GM23338 (cell line): ENCODE measurements around the gene SCN2A. TPM values are rescaled to one million over a fixed set of nuclear protein-coding genes. Genes with fewer than 3 reads are reported as not detected.

Experiments used
- ATAC-seq: fragments of 200-7000 bp; cut with Tn5 transposase; 3 replicates; pipeline ENCODE4 v1.9.1; 2020
- DNase-seq: peaks from one replicate; pipeline ENCODE4 v3.0.0-alpha.2; 2015; ENCODE audit warnings: low spot score
- H2AFZ ChIP-seq: fragments of 200-600 bp; sonication (generic); 2 replicates; pipeline ENCODE4 v1.8.0; 2016; ENCODE audit warnings: antibody characterized with exemption, mild to moderate bottlenecking, moderate library complexity
- H3F3A ChIP-seq: fragments of 200-600 bp; sonication (generic); replicated peaks from 2 replicates; pipeline ENCODE4 v1.8.0; 2017; ENCODE audit warnings: antibody characterized with exemption, mixed run types, low read depth
- H3K27ac ChIP-seq: fragments of 200-600 bp; sonication (generic); 2 replicates; pipeline ENCODE4 v1.6.1; 2016; ENCODE audit warnings: low read depth
- H3K27me3 ChIP-seq: fragments of 200-600 bp; sonication (generic); 2 replicates; pipeline ENCODE4 v1.8.0; 2016; ENCODE audit warnings: mild to moderate bottlenecking, mixed run types, moderate library complexity; ENCODE audit not compliant: insufficient read depth
- H3K36me3 ChIP-seq: fragments of 200-600 bp; sonication (generic); 2 replicates; pipeline ENCODE4 v1.8.0; 2016; ENCODE audit warnings: mild to moderate bottlenecking; ENCODE audit not compliant: insufficient read depth
- H3K4me1 ChIP-seq: fragments of 200-600 bp; sonication (generic); 2 replicates; pipeline ENCODE4 v1.8.0; 2016; ENCODE audit warnings: mild to moderate bottlenecking, moderate library complexity; ENCODE audit not compliant: insufficient read depth
- H3K4me2 ChIP-seq: fragments of 200-600 bp; sonication (generic); 2 replicates; pipeline ENCODE4 v1.7.1; 2017; ENCODE audit warnings: mixed run types
- H3K4me3 ChIP-seq: fragments of 200-600 bp; sonication (generic); 2 replicates; pipeline ENCODE4 v1.6.1; 2016; ENCODE audit warnings: mixed run types
- H3K79me2 ChIP-seq: fragments of 200-600 bp; sonication (generic); replicated peaks from 2 replicates; pipeline ENCODE4 v1.8.0; 2017; ENCODE audit warnings: mild to moderate bottlenecking; ENCODE audit not compliant: insufficient read depth
- H3K9me2 ChIP-seq: fragments of 200-600 bp; sonication (generic); 2 replicates; pipeline ENCODE4 v1.8.0; 2017; ENCODE audit not compliant: insufficient read depth
- H4K20me1 ChIP-seq: fragments of 200-600 bp; sonication (generic); replicated peaks from 2 replicates; pipeline ENCODE4 v1.8.0; 2017; ENCODE audit warnings: mild to moderate bottlenecking; ENCODE audit not compliant: insufficient read depth
- H3K27ac Mint-ChIP-seq: 2 replicates; pipeline ENCODE4 v1.8.0; 2020; ENCODE audit warnings: inconsistent platforms, mild to moderate bottlenecking, moderate library complexity, mixed read lengths
- H3K27me3 Mint-ChIP-seq: 3 replicates; pipeline ENCODE4 v1.8.0; 2022; ENCODE audit warnings: low read depth, mild to moderate bottlenecking, moderate library complexity, mixed read lengths, inconsistent platforms; ENCODE audit not compliant: insufficient read depth, poor library complexity
- H3K36me3 Mint-ChIP-seq: 3 replicates; pipeline ENCODE4 v1.8.0; 2021; ENCODE audit warnings: low read depth, mild to moderate bottlenecking, inconsistent platforms, moderate library complexity, mixed read lengths
- H3K4me1 Mint-ChIP-seq: 3 replicates; pipeline ENCODE4 v1.8.0; 2020; ENCODE audit warnings: mild to moderate bottlenecking, inconsistent platforms, mixed read lengths
- H3K4me3 Mint-ChIP-seq: 3 replicates; pipeline ENCODE4 v1.8.0; 2021; ENCODE audit warnings: moderate library complexity, mild to moderate bottlenecking, inconsistent platforms, mixed read lengths
- H3K9me3 Mint-ChIP-seq: 3 replicates; pipeline ENCODE4 v1.8.0; 2020; ENCODE audit warnings: moderate library complexity, mild to moderate bottlenecking, inconsistent platforms, mixed read lengths
- CREB1 ChIP-seq: fragments of 250-450 bp; sonication (Bioruptor Pico); IDR thresholded peaks from 2 replicates; pipeline ENCODE4 v1.5.0; 2020; ENCODE audit warnings: low read depth, mild to moderate bottlenecking, moderate library complexity
- EZH2 ChIP-seq: fragments of 200-600 bp; sonication (generic); IDR thresholded peaks from one replicate; pipeline ENCODE4 v1.8.0; 2017; ENCODE audit warnings: antibody characterized with exemption, mild to moderate bottlenecking, low read depth; ENCODE audit not compliant: unreplicated experiment
- JUNB ChIP-seq: IDR thresholded peaks from one replicate; pipeline ENCODE4 v1.6.1; 2016; ENCODE audit warnings: antibody characterized with exemption; ENCODE audit not compliant: unreplicated experiment
- STAT1 ChIP-seq: IDR thresholded peaks from one replicate; pipeline ENCODE4 v1.6.1; 2016; ENCODE audit warnings: antibody characterized with exemption; ENCODE audit not compliant: unreplicated experiment
- ZNF114 ChIP-seq: fragments of 250-450 bp; sonication (Bioruptor Pico); IDR thresholded peaks from 2 replicates; pipeline ENCODE4 v1.5.0; 2020; ENCODE audit warnings: mild to moderate bottlenecking, moderate library complexity
- ZNF331 ChIP-seq: fragments of 250-450 bp; sonication (Bioruptor Pico); IDR thresholded peaks from 2 replicates; pipeline ENCODE4 v1.5.0; 2020; ENCODE audit warnings: low read depth, mild to moderate bottlenecking, moderate library complexity
- polyA plus RNA-seq: library from polyadenylated mRNA; unstranded; fragments of >200 nt; fragmentation: Nextera tagmentation; extraction: Ambion mirVana; gene quantifications from 2 replicates; pipeline ENCODE4 v1.2.1, GENCODE V29; 2016
- total RNA-seq: library from RNA; depleted of rRNA; stranded (reverse); fragments of >200 nt; shearing (Covaris generic); gene quantifications from 2 replicates; pipeline ENCODE4 v1.2.3, GENCODE V29; 2014
- TF ChIP-seq, protein P1 (sequence below): fragments of 250-450 bp; sonication (Bioruptor Pico); IDR thresholded peaks from 2 replicates; pipeline ENCODE4 v1.5.0; 2020; ENCODE audit warnings: mild to moderate bottlenecking, moderate library complexity
- TF ChIP-seq, protein P2 (sequence below): IDR thresholded peaks from one replicate; pipeline ENCODE4 v1.6.1; 2018; ENCODE audit warnings: antibody characterized with exemption; ENCODE audit not compliant: unreplicated experiment
- TF ChIP-seq, protein P3 (sequence below), 2 experiments: fragments of 200-600 bp in 1 of 2; sonication (generic) in 1 of 2; conservative IDR thresholded peaks; 2 replicates each; pipeline versions ENCODE4 v1.5.1 to v1.6.1; 2016 to 2017; ENCODE audit warnings: antibody characterized with exemption in 2 of 2, low read depth in 2 of 2, mild to moderate bottlenecking in 2 of 2, moderate library complexity in 1 of 2
- TF ChIP-seq, protein P4 (sequence below): IDR thresholded peaks from 2 replicates; pipeline ENCODE4 v1.6.1; 2016; ENCODE audit warnings: antibody characterized with exemption

SCN2A gene
- total and polyA plus RNA-seq, 2 experiments from 2014 or later: 0.45 to 0.52 TPM

DNA sequence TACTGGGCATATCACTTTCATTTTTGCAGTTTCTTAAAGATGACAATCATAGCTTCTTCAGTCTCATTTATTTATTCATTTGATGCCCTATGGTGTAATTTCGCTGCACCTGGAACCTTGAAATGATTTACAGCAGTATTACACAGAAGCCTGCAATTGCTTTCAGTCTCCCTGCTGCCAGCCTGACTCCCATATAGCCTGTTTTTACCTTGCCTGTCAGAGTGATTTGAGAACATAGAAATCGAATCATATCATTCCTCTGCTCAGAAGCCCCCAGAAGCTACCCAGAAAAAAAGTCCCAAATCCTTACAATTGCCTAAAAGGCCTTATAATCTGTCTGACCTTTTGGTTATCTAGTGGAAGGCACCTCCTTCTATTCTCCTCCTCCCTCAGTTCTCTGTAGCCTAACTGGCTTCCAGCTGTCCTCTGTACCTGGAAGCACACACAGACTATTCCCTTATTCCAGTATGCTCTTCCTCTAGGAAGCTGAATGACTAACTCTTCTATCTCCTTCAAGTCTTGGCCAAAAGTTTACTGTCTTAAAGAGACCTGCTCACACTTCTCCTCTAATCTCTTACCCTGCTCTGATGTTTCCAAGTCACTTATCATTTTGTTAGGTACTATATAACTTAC is 48.0 kb upstream of the SCN2A start (continued):
- TF ChIP-seq, protein P1, sequence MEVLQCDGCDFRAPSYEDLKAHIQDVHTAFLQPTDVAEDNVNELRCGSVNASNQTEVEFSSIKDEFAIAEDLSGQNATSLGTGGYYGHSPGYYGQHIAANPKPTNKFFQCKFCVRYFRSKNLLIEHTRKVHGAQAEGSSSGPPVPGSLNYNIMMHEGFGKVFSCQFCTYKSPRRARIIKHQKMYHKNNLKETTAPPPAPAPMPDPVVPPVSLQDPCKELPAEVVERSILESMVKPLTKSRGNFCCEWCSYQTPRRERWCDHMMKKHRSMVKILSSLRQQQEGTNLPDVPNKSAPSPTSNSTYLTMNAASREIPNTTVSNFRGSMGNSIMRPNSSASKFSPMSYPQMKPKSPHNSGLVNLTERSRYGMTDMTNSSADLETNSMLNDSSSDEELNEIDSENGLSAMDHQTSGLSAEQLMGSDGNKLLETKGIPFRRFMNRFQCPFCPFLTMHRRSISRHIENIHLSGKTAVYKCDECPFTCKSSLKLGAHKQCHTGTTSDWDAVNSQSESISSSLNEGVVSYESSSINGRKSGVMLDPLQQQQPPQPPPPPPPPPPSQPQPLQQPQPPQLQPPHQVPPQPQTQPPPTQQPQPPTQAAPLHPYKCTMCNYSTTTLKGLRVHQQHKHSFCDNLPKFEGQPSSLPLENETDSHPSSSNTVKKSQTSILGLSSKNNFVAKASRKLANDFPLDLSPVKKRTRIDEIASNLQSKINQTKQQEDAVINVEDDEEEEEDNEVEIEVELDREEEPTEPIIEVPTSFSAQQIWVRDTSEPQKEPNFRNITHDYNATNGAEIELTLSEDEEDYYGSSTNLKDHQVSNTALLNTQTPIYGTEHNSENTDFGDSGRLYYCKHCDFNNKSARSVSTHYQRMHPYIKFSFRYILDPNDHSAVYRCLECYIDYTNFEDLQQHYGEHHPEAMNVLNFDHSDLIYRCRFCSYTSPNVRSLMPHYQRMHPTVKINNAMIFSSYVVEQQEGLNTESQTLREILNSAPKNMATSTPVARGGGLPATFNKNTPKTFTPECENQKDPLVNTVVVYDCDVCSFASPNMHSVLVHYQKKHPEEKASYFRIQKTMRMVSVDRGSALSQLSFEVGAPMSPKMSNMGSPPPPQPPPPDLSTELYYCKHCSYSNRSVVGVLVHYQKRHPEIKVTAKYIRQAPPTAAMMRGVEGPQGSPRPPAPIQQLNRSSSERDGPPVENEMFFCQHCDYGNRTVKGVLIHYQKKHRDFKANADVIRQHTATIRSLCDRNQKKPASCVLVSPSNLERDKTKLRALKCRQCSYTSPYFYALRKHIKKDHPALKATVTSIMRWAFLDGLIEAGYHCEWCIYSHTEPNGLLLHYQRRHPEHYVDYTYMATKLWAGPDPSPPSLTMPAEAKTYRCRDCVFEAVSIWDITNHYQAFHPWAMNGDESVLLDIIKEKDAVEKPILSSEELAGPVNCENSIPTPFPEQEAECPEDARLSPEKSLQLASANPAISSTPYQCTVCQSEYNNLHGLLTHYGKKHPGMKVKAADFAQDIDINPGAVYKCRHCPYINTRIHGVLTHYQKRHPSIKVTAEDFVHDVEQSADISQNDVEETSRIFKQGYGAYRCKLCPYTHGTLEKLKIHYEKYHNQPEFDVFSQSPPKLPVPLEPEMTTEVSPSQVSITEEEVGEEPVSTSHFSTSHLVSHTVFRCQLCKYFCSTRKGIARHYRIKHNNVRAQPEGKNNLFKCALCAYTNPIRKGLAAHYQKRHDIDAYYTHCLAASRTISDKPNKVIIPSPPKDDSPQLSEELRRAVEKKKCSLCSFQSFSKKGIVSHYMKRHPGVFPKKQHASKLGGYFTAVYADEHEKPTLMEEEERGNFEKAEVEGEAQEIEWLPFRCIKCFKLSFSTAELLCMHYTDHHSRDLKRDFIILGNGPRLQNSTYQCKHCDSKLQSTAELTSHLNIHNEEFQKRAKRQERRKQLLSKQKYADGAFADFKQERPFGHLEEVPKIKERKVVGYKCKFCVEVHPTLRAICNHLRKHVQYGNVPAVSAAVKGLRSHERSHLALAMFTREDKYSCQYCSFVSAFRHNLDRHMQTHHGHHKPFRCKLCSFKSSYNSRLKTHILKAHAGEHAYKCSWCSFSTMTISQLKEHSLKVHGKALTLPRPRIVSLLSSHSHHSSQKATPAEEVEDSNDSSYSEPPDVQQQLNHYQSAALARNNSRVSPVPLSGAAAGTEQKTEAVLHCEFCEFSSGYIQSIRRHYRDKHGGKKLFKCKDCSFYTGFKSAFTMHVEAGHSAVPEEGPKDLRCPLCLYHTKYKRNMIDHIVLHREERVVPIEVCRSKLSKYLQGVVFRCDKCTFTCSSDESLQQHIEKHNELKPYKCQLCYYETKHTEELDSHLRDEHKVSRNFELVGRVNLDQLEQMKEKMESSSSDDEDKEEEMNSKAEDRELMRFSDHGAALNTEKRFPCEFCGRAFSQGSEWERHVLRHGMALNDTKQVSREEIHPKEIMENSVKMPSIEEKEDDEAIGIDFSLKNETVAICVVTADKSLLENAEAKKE (CRISPR knock-in tag): no peak
- TF ChIP-seq EZH2: no peak
- TF ChIP-seq, protein P2, sequence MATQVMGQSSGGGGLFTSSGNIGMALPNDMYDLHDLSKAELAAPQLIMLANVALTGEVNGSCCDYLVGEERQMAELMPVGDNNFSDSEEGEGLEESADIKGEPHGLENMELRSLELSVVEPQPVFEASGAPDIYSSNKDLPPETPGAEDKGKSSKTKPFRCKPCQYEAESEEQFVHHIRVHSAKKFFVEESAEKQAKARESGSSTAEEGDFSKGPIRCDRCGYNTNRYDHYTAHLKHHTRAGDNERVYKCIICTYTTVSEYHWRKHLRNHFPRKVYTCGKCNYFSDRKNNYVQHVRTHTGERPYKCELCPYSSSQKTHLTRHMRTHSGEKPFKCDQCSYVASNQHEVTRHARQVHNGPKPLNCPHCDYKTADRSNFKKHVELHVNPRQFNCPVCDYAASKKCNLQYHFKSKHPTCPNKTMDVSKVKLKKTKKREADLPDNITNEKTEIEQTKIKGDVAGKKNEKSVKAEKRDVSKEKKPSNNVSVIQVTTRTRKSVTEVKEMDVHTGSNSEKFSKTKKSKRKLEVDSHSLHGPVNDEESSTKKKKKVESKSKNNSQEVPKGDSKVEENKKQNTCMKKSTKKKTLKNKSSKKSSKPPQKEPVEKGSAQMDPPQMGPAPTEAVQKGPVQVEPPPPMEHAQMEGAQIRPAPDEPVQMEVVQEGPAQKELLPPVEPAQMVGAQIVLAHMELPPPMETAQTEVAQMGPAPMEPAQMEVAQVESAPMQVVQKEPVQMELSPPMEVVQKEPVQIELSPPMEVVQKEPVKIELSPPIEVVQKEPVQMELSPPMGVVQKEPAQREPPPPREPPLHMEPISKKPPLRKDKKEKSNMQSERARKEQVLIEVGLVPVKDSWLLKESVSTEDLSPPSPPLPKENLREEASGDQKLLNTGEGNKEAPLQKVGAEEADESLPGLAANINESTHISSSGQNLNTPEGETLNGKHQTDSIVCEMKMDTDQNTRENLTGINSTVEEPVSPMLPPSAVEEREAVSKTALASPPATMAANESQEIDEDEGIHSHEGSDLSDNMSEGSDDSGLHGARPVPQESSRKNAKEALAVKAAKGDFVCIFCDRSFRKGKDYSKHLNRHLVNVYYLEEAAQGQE: no peak
- no peak for TF ChIP-seq CREB1 (CRISPR knock-in tag)
- no peak for TF ChIP-seq STAT1

DNA sequence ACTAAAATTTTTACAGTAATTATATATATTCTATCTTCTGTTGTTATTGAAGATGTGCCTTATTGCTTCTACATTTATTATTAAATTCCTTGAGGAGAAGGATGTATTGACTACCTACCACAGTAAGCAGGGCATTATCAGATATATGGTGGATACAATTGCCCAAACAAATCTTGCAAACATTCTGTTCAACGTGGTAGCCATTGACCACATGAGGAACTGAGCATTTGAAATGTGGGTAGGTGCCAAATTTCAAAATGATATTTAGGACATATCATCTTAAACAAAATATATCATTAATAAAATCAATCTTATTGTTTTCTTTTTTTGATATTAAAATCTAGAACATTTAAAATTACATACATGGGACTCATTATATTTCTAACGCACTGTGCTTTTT is 46.5 kb upstream of the SCN2A start:
- H3K27ac Mint-ChIP-seq: no peak overlapping the region
- H3K9me3 Mint-ChIP-seq: no peaks in the 10 kb centered on the region
- no peaks in the 10 kb centered on the region for H3F3A ChIP-seq
- no peak for TF ChIP-seq ZNF114 (CRISPR knock-in tag)
- TF ChIP-seq JUNB: no peak
- TF ChIP-seq, protein P3, sequence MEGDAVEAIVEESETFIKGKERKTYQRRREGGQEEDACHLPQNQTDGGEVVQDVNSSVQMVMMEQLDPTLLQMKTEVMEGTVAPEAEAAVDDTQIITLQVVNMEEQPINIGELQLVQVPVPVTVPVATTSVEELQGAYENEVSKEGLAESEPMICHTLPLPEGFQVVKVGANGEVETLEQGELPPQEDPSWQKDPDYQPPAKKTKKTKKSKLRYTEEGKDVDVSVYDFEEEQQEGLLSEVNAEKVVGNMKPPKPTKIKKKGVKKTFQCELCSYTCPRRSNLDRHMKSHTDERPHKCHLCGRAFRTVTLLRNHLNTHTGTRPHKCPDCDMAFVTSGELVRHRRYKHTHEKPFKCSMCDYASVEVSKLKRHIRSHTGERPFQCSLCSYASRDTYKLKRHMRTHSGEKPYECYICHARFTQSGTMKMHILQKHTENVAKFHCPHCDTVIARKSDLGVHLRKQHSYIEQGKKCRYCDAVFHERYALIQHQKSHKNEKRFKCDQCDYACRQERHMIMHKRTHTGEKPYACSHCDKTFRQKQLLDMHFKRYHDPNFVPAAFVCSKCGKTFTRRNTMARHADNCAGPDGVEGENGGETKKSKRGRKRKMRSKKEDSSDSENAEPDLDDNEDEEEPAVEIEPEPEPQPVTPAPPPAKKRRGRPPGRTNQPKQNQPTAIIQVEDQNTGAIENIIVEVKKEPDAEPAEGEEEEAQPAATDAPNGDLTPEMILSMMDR (conservative IDR thresholded peaks at IDR 0.05; ENCODE audit: low read depth in 2 of 2): no peak
- TF ChIP-seq, protein P4, sequence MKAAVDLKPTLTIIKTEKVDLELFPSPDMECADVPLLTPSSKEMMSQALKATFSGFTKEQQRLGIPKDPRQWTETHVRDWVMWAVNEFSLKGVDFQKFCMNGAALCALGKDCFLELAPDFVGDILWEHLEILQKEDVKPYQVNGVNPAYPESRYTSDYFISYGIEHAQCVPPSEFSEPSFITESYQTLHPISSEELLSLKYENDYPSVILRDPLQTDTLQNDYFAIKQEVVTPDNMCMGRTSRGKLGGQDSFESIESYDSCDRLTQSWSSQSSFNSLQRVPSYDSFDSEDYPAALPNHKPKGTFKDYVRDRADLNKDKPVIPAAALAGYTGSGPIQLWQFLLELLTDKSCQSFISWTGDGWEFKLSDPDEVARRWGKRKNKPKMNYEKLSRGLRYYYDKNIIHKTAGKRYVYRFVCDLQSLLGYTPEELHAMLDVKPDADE: no peak
- TF ChIP-seq EZH2: no peak
- no peak for TF ChIP-seq ZNF331 (CRISPR knock-in tag)
- H3K36me3 ChIP-seq: no peaks in the 10 kb centered on the region
- H3K27me3 Mint-ChIP-seq: no peaks in the 10 kb centered on the region
- no peaks in the 10 kb centered on the region; the same call in 1 of the 2 replicates for H3K9me2 ChIP-seq
- no peaks in the 10 kb centered on the region for H4K20me1 ChIP-seq
- DNase-seq: no peak
- no peak for ATAC-seq
- H3K4me3 Mint-ChIP-seq: no peak overlapping the region
- H3K4me1 ChIP-seq: peaks cover 4% of the 10 kb centered on the region; the same call in 1 of the 2 replicates
- no peak overlapping the region for H3K27ac ChIP-seq
- H2AFZ ChIP-seq: no peak overlapping the region
- no peak overlapping the region for H3K4me2 ChIP-seq
- peaks cover 14% of the 10 kb centered on the region for H3K4me1 Mint-ChIP-seq
- no peaks in the 10 kb centered on the region for H3K79me2 ChIP-seq
- no peaks in the 10 kb centered on the region for H3K36me3 Mint-ChIP-seq
- H3K27me3 ChIP-seq: no peaks in the 10 kb centered on the region
- H3K4me3 ChIP-seq: no peak overlapping the region
